GM19328 (cell line): ENCODE data around the gene FBLN2.
"Not testable (repeated sequence)": the region's sequence is repeated elsewhere in the genome, so short reads cannot be mapped to it uniquely, and the experiment has no call there.

Experiments used
- ATAC-seq: cut with Tn5 transposase; IDR thresholded peaks from one replicate; pipeline ENCODE4 v1.9.1; 2021; ENCODE audit warnings: mild to moderate bottlenecking, moderate library complexity; ENCODE audit not compliant: unreplicated experiment

The FBLN2 gene

DNA sequence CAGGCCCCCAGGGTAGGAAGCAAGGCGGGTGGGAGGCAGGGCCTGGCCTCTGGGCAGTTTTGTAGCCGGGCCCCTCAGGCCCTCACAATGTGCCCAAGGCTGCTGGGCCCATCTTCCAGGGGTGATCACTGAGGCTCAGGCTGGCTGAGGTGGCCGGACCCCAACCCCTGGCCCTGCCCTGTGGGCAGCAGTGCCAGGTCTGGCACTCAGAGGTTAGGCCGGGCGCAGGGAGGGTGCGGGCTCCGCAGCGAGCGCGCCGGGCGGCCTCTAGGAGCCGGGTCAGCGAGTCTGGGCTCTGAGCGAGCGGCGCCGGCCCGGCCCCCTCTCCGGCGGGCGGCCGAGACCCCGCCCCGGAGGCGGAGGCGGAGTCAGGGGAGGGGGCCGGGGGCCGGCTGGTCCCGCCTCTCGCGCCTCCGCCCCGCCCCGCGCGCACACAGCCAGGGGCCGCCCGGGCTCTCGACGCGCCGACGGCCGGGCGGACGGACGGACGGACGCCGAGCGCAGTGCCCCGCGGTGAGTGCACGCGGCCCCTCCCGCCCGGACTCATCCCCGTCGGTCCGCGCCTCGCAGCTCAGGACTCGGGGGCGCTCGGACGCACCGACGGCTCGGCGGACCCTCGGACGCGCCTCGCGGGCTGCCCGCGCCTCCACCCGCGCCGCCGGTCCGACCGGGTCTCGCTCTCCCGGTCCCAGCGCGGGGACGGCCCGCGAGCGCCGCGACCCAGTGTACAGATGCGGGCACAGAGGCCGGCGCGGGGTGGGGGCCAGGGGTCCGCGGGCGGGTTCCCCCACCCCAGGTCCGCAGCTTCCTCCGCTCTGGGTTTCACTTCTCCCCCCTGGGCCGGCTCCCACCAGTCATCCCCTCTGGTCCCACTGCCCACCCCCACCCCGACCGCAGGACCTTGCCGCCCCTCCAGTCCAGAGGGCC, at the start of gene FBLN2:
TSS of gene FBLN2 (plus strand) at position 430 of the 927 bp plus-strand sequence. CDS start 21,231 bp downstream, outside the sequence.
- no peak for ATAC-seq

DNA sequence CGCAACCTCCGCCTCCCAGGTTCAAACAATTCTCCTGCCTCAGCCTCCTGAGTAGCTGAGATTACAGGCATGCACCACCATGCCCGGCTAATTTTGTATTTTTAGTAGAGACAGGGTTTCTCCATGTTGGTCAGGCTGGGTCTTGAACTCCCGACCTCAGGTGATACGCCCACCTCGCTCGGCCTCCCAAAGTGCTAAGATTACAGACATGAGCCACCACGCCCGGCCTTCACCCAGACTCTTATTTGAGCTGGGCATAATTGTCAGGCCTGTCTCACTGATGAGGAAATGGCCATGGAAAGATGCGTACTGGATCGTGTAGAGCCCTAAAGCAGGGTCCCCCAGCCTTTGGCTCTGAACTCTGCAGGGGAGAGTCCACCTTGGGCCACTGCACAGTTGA, 49.7 kb upstream of the FBLN2 start:
- not testable (repeated sequence) for ATAC-seq

DNA sequence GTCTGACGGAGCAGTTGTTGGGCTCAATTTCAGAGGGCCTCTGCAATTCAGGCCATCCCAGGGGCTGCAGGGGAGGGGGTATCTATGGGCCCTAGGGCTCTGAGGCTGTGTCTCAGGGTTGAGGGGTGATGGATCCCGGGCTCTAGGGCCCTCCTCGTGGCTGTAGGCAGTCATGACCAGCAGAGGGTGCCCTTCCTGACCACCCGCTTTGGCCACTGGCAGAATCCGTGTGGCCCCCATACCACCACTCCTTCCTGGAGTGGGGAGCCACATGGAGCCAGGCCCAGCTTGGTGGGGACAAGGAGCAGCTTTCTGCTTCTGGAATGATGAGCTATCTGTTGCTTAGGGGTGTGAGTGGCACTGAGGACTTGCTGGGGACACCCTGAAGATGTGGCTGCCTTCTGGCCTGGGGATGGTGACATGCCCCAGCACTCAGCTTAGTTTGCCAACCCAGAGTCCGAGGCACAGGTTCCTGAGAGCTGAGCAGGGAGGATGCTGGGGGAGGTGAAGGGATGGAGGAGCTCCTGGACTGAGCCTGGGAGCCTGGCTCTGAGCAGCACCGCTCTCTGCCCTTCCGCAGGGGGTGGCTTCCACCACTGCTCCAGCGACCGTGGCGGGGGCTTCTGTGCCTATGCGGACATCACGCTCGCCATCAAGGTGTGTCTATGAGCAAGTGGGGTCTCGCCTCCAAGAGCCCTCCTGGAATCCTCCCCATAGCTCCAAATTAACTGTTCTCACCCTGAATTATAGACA, 48.6 kb upstream of the FBLN2 start:
- ATAC-seq = no peak

DNA sequence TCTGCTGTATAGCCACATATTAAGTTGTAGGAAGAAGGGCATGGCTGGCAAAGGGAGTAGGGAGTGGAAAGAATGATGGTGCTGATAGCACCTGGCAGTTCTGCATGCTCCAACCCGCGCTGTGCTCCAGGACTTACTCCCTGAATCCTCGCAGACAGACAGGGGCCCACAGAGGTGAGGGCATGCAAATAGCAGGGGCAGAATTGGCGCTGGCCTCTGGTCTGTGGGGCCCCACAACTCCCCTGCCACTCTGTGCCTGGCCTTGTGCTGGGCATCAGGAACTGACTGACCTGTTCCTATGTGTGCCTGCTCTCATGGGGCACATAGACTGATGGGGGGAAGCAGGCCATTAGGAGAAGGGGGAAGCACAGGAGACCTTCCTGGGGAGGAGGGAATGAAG, 47.9 kb upstream of the FBLN2 start:
- ATAC-seq = no peak

DNA sequence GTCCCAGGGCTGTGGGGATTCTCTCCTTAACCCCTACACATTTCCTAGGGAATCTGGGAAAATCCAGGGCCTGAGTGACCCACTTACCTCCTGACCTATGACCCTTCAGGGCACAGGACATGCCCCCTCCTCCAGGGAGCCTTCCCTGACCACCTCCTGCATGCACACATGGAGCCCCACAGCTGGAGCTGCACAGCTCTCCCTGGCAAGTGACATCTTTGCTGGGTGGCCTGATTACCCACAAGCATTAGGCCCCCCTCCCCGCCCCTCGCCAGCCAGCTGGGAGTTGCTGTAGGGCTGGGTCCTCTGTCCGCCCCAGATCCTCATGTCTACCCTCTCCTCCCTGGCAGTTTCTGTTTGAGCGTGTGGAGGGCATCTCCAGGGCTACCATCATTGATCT, 47.4 kb upstream of the FBLN2 start:
- ATAC-seq = no peak

DNA sequence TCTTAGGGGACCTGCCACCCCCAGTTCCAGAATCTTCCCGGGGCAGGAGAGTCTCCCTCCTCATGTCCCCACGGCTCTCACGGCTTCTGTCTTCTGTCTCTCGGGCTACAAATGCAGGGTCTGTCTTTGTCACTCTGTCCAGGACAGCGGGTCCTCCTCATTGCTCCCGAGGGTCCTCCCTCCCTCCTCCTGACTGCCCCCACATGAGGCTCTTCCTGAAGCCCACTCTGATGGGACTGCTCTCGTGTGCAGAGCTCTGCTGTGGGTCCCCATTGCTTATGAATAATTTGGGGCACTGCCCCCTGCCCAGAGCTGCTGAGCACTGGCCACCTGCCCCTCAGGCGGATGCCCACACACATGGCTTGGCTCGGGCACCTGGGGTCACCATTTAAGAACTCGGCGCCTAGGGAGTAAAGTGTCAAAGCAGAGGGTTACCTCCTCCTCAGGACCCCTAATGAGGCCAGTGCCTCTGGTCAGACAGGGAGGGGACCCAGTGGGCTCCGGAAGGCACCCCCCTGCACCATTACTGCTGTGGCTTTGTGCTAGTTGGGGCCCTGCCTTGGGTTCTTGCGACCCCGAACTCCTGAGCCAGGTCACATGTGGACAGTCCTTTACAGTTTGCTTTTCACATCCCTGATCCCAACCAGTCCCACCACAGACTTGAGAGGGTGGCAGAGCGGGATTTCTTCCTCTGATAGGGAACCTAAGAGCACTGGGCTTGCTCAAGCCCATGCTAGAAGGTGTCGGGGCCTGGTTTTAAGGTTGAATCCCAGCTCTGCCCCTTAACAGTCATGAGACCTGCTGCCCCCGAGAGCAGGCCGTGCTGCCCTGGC, 46.8 kb upstream of the FBLN2 start:
- ATAC-seq = no peak

DNA sequence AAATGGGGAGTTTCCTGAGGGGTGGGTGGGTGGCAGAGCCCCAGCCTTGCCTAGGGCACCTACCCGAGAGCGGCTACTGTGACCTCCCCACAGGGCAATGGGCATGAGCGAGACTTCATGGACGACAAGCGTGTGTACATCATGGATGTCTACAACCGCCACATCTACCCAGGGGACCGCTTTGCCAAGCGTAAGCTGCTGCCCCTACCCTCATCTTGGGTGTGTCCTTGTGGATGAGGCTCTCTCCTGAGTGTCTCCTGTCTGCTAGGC, 46.2 kb upstream of the FBLN2 start:
- ATAC-seq = no peak

DNA sequence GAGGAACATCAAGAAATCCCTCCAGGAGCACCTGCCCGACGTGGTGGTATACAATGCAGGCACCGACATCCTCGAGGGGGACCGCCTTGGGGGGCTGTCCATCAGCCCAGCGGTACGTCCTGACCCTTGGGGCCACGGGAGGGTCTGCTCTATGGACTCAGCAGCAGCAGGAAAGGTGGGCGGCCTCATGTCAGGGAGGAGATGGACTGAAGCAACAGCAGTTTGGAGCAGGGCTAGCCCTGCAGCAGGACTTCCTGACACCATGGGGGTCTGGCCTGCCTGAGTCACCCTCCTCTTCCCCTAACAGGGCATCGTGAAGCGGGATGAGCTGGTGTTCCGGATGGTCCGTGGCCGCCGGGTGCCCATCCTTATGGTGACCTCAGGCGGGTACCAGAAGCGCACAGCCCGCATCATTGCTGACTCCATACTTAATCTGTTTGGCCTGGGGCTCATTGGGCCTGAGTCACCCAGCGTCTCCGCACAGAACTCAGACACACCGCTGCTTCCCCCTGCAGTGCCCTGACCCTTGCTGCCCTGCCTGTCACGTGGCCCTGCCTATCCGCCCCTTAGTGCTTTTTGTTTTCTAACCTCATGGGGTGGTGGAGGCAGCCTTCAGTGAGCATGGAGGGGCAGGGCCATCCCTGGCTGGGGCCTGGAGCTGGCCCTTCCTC, 44.6 kb upstream of the FBLN2 start:
- no peak for ATAC-seq

DNA sequence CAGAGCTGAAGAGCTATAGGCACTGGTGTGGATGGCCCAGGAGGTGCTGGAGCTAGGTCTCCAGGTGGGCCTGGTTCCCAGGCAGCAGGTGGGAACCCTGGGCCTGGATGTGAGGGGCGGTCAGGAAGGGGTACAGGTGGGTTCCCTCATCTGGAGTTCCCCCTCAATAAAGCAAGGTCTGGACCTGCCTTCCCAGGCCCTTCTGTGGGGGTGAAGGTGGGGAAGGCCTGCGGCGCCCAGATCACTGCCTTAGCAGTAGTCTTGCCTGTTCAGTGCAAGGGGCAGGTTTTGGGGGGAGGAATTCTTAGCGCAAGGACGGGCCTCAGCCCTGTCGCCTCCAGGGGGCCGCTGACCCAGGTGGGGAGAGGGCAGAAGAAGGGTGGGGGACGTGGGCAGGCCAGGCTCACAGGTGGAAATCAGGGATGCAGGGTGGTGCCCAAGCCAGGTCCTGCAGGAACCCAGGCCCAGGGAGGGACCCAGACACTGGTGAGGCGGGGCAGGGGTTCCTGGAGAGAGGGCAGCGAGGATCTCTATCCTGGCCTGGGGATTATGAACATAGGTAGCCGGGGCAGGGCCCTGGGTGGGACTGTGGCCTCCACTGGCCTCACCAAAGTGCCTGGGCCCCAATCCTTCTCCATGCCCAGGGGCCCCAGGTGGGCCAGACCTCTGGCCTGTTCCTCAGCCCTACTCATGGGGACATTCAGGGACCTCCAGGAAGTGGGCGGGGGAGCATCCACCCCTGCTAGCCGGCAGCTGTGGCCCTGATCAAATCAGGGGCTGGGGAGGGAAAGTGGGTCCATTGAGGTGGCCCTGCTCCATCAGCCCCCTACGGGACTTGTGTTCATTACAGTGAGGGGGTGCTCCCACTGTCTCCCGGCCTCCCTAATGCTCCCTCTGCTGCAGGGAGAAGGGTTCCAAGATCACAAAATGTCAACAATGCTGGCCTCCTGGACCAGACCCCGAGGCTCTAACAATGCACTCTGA, 43.5 kb upstream of the FBLN2 start:
- ATAC-seq = no peak

DNA sequence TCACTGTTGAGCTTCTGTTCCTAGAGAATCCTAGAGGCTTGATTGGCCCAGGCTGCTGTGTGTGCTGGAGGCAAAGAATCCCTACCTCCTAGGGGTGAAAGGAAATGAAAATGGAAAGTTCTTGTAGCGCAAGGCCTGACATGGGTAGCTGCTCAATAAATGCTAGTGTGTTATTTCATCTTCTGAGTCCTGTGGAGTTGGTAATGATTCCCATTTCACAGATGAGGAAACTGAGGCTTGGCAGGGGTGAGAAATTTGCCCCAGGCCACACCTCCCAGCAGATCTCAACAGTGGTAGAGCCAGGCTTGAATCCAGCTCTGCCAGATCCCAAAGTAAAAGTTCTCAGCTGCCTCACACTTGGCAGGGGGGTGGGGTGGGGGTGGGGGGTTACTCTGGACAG, 42.7 kb upstream of the FBLN2 start:
- no peak for ATAC-seq

DNA sequence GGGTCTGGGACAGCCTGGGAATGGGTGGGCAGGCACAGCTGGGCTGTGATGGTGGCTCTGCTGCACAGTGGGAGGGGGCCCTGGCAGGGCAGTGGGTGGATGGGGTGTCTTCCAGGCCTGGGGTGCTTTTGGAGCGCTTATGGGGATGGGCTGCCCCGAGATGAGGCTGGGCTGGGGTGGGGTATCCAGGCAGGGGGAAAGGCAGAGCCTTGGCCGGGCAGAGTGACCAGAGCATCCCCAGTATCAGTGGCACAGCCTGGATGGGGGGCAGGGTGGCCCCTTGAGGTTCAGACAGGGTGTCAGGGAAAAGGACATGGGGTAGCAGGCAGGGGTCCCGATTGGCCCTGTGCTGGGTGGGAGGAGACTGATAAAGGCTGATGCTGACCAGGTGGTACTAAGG, 42.2 kb upstream of the FBLN2 start:
- ATAC-seq = no peak

DNA sequence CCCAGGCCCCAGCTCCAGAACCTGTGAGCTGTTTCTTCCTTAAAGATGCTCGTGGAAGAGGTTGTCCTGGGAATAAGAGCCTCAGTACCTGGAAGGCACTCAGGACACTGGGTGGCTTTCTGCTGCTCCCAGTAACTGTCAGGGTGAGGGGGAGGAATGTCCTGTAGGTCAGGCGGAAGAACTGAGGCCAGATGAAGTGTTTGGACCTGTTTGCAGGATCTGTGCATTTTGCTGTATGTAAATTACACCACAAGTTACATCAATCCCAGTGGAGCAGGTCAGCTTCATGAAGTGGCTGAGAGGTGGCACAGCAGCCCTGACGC, 41.7 kb upstream of the FBLN2 start:
- no peak for ATAC-seq

DNA sequence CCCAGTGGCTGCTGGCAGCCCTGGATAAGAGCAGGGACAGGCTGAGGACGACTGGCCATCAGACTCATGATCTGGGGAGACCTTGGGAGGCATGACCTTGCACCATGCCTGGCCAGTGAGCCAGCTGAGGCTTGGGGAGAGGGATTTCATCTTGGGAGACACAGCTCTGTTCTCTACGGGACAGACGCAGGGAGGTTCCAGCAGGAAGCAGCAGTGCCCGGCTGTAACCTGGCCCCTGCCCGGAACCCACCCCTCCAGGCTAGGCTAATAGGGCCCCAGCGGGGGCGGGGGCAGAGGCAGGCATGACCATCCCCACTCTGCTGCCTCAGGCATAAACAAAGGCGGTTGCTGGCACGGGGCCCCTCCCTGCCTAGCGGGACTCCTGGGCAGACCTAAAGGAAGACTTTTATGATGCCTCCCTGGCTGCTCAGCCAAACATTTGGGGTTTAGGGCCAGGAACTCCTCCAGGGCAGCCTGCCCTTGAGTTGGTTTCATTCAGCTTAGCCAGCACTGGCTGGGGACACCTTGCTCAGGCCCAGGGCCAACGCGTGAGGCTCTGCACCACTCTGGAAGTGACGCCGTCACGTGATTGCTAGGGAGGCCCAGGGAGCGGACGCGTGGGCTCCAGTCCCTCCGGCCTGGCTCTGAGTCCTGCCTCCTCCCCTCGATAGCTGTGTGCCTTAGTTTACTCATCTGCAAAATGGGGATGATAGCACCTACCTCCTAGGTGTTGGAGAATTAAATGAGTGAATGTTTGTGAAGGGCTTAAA, 41.2 kb upstream of the FBLN2 start:
- no peak for ATAC-seq

DNA sequence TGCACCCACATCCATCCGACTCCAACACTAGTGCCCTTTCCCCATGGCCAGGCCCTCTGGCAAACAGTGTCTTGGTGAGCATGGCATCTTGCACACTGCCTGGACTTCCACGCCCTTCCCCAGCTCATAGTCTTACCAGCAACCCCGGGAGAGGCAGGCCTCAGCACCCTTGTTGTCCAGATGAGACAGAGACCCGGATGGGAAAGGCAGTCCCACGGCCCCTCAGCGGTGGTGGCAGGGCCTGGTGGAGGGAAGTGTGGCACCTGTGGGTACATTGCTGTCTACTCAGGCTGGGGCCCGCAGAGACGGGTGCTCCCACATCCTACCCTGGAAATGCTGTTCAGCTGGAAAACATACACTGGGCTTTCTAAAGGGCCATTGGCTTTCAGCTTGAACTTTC, 40.4 kb upstream of the FBLN2 start:
- ATAC-seq = no peak

DNA sequence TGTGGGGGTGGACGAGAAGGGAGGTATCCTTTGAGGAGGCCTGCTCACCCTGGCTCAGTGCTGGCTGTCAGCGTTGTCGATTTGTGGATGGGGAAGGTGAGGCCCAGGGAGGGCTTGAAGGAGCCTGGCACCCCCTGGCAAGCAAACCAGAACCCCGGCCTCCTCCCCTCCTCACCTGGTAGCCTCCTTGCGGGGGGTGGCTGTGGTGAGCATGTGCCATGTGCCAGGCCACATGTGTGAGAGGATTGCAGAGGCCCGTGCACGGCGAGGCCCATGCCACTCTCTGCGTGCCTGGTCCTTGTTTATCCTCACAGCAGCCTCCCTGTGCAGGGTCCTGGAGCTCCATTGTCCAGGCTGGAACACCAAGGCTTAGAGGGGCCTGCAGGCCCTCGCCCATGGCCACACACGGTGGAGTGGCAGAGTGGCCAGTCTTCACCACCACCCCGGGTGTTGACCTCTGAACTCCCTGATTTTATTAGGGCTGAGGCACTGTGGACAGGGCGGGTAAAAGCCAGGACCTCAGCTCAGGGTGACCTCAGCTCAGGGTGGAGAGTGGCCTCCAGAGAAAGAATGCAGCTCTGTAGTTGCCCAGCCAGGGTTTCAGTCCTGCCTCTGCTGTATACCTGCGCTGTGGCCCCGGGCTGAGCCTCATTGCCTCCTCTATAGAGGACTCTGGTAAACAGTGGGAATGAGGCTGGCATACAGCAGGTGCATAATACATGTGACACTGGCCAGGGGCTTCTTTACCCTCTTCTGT, 39.7 kb upstream of the FBLN2 start:
- no peak for ATAC-seq

DNA sequence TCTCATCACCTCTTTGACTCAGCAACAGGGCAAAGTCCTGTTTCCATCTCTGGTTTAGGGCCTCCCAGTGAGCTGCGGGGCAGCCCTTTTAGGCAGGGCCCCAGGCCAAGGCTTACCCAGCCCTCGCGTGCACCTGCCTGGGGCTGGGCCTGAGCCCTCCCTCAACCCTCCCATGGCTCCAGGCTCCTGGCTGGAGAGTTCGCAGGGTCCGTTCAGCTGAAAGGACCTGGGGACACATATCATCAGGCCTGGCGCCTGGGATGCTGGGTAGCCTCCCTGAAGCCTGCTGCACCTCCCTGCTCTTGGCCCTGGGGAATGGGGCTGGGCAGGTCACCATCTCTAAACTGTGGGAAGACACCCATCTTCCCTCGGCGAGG, 39.1 kb upstream of the FBLN2 start:
- no peak for ATAC-seq

DNA sequence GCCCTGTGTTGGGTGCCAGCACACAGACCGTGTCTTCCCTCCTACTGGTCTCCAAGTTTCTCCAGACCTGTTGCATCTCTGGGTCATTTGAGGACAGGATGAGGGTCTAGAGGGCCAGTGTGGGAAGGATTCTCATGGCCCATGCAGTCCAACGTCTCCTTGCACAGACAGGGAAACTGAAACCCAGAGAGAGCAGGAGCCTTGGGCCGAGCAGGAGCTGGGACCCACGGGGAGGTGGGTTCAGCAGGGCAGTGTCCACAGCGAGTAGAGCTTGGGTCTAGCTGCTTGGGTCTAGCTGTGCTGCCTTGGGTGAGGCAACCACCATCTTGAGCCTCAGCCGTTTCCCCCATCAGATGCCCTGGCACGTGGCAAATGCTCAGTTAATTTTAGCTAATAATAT, 36.5 kb upstream of the FBLN2 start:
- no peak for ATAC-seq

DNA sequence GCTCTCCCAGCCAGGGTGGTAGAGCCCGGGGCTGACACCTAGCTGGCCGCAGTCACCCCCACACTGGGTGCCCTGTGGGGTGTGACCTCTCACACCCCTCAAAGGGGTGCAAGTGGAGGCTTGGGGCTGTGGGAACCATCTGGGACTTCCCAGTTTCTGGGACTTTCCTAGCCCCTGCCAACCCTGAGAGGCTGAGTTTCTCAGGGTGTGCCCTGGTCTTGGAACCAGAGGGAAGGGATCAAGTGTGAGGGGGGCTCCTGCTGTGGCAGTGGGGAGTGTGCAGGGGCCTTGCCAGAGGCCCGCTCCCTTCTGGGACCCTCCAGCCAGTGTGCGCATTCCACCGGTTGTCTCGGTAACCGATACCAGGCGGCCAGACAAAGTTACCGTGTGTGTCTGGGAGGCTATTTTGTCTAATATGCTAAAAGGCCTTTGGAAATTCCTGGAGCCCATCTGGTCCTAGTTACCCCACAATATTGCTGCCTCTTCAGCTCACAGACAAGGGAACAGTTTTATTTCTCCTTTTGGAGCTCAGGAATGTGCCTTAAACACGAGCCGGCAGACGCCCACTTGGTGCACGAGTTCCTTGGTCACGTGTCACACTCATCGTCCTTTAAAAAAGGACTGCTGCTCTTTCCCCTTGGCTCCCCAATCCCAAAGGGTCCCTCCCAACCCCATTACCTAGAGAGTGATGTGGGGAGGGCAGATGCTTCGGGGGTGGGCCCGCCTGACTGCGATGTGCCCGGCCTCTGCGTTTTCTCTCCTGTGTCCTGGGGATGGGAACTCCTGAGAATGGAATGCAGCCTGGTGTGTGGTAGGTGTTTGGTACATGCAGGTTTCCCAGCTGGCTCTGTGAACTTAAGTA, 35.6 kb upstream of the FBLN2 start:
- ATAC-seq = no peak
